Tibial artery (tissue), 4 donors: ENCODE measurements around the gene GLG1.

Experiments used
- DNase-seq, 2 donors: peaks; one replicate each; pipeline ENCODE4 v3.0.0-alpha.2; 2019
- H3K27ac ChIP-seq, 2 donors: fragments of 200-600 bp; sonication (generic) in 1 of 2; 1 replicate in 1 of 2; 2 replicates in 1 of 2; pipeline ENCODE4 v1.5.1; 2018 to 2019; ENCODE audit warnings: mild to moderate bottlenecking in 1 of 2
- H3K27me3 ChIP-seq, 2 donors: fragments of 200-600 bp; sonication (generic) in 1 of 2; one replicate each; pipeline versions ENCODE4 v1.5.1 to v1.6.0; 2016 to 2019
- H3K36me3 ChIP-seq, 3 donors: fragments of 200-600 bp; sonication (generic) in 2 of 3; one replicate each; pipeline ENCODE4 v1.5.1; 2016 to 2019; ENCODE audit warnings: mild to moderate bottlenecking in 2 of 3
- H3K4me1 ChIP-seq, 4 donors: fragments of 200-600 bp; sonication (generic) in 2 of 4; 1 replicate in 3 of 4; 2 replicates in 1 of 4; pipeline ENCODE4 v1.5.1; 2016 to 2019
- H3K4me3 ChIP-seq, 2 donors: fragments of 200-600 bp; sonication (generic) in 1 of 2; 1 replicate in 1 of 2; 2 replicates in 1 of 2; pipeline ENCODE4 v1.5.1; 2018 to 2019; ENCODE audit warnings: mild to moderate bottlenecking in 2 of 2
- H3K9me3 ChIP-seq, 3 donors: fragments of 200-600 bp; sonication (generic) in 1 of 3; one replicate each; pipeline ENCODE4 v1.5.1; 2016 to 2019
- intact Hi-C: fragments of 100-400 bp; cut with DNase I; formaldehyde crosslinking; loops from one replicate; pipeline ENCODE4 v1.15.0; 2023; ENCODE audit warnings: low total_unique reads
- TF ChIP-seq, protein P1 (sequence below), 2 experiments: fragments of 200-600 bp in 1 of 2; fragments of 450-650 bp in 1 of 2; IDR thresholded peaks; one replicate each; pipeline ENCODE4 v1.5.1; 2017 to 2019; ENCODE audit warnings: antibody characterized with exemption in 2 of 2, mild to moderate bottlenecking in 1 of 2, moderate library complexity in 1 of 2

Gene GLG1

DNA sequence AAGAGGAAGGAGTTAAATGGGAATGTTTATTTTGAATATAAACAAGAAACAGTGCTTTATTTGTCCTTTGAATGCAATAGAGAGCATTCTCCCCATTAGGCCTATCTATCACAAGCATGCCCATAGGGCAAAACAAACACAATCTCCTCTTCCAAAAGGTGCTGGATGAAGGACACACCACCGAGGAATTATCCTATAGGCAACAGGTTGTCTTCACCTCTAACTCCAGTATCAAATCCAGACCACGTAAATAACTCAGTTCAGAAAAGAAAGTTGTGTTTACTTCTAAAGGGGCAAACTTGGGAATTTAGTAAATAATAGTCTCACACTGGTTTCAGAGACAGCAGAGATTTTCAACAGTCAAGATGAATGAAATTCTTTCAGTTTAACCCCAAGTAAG lies 101.9 kb downstream of the GLG1 start:
- H3K27ac ChIP-seq, result no peak overlapping the region
- intact Hi-C loops, result no loop called here
- TF ChIP-seq, protein P1, sequence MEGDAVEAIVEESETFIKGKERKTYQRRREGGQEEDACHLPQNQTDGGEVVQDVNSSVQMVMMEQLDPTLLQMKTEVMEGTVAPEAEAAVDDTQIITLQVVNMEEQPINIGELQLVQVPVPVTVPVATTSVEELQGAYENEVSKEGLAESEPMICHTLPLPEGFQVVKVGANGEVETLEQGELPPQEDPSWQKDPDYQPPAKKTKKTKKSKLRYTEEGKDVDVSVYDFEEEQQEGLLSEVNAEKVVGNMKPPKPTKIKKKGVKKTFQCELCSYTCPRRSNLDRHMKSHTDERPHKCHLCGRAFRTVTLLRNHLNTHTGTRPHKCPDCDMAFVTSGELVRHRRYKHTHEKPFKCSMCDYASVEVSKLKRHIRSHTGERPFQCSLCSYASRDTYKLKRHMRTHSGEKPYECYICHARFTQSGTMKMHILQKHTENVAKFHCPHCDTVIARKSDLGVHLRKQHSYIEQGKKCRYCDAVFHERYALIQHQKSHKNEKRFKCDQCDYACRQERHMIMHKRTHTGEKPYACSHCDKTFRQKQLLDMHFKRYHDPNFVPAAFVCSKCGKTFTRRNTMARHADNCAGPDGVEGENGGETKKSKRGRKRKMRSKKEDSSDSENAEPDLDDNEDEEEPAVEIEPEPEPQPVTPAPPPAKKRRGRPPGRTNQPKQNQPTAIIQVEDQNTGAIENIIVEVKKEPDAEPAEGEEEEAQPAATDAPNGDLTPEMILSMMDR (IDR thresholded peaks at IDR 0.05), result no peak

DNA sequence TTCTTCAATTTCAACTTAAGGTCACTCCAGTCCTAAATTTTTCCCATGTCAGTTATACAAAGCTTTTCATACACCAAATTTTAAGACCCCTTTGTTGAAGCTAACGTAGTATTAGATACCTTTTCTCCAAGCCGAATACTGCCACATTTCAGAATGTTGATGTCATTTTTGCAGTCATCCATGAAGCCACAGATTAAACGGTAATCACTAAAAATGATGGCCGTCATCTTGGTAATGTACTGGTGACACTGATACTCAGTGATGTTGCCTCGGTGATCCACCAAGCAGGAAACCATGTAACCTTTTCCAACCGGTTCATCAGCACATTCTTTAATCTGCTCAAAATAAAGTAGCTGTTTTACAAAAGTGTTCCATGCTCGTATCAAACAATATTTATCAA lies 103.5 kb downstream of the GLG1 start:
- TF ChIP-seq, protein P1 (IDR thresholded peaks at IDR 0.05), result no peak
- Histone ChIP-seq H3K27ac (no peak overlapping the region), H3K4me1 (peaks cover 0 to 21% (median 13%) of the 10 kb centered on the region in 4 donors), H3K9me3 (no peaks in the 10 kb centered on the region), H3K36me3 (peaks cover 0 to 24% (median 5%) of the 10 kb centered on the region in 3 donors), H3K27me3 (no peaks in the 10 kb centered on the region), H3K4me3 (no peak overlapping the region)
- intact Hi-C loops, result no loop called here
- DNase-seq, result no peak

More for the DNA sequence above, 101.9 kb downstream of the GLG1 start:
- H3K27me3 ChIP-seq, result no peaks in the 10 kb centered on the region
- H3K4me3 ChIP-seq, result no peak overlapping the region
- H3K4me1 ChIP-seq, result peaks cover 0 to 21% (median 13%) of the 10 kb centered on the region in 4 donors
- peaks cover 0 to 18% (median 5%) of the 10 kb centered on the region in 3 donors for H3K36me3 ChIP-seq
- DNase-seq, result no peak
- H3K9me3 ChIP-seq, result no peaks in the 10 kb centered on the region

DNA sequence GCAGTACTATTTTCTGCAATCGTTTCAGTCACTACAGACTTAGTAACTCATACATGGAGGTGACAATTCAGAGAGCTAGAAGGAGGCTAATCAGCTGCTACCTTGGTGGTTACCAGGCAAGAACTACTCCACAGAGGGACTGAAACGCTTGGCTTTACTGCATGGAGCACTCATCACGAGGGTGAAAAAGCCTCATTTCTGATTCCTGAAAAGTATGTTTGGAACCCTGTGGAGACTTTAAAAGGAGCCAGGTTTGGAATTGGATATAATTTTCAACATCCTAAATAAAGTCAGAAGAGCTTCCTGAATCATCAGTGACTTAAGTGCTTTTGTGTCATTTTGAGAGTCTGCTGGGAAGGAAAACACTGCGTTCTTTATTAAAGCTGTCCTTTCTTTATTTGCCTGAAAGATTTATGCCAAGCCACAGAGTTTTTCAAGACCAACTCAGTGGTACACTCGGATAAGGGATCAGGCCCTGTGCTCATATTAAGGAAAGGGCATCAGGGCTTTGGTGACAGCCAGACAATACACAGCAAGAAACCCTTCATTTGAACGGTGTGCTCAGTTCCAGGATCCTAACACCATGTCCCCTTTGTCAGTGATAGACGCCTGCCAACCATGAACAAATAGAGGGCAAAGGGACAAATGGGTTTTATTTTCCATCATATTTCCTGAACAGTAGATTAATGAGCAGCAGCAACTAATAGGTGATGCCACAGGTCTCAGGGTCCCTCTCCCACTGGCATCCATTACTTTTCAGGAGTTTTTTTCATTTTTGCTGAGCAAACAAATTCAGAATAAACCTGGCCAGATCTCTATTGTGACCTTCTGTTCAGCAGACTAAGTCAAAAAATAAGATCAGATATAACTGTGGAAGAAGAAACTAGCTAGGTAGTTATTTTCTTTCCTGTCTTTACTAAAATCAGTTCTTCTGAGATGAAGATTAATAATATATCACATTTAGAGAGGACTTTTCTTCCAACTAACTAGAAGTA lies 105.1 kb downstream of the GLG1 start:
- TF ChIP-seq, protein P1 (IDR thresholded peaks at IDR 0.05), result no peak
- DNase-seq, result no peak
- Histone ChIP-seq H3K27ac (peak overlapping the region; percentile 19 to 43), H3K4me3 (no peak overlapping the region), H3K9me3 (no peaks in the 10 kb centered on the region), H3K27me3 (no peaks in the 10 kb centered on the region), H3K36me3 (peaks cover 0 to 18% (median 5%) of the 10 kb centered on the region in 3 donors), H3K4me1 (peaks cover 0 to 21% (median 13%) of the 10 kb centered on the region in 4 donors)
- intact Hi-C loops, result no loop called here

DNA sequence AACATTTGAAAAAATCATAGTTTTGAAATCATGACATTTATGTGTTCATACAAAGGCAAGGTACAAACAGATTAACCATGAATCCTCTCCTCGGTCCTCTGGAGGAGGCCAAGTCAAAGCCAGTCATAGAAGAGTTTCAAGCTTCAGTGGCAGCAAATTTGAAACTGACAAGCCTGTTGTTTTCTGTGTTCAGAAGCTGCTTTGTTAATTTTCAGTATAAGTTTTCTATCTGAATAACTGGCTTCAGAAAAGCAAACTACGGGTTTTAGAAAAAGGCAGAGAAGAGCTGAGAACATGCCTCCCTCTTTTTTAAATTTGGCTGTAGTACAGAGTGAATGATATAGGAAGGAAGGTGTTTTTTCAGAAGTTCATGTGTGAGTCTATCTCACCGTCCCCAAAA lies 106.0 kb downstream of the GLG1 start:
- Histone ChIP-seq H3K4me1 (peaks cover 0 to 21% (median 13%) of the 10 kb centered on the region in 4 donors), H3K9me3 (no peaks in the 10 kb centered on the region), H3K36me3 (peaks cover 6 to 24% (median 11%) of the 10 kb centered on the region in 3 donors), H3K4me3 (no peak overlapping the region), H3K27me3 (no peaks in the 10 kb centered on the region), H3K27ac (peak overlapping the region; percentile 19 to 43)
- intact Hi-C loops, result no loop called here
- TF ChIP-seq, protein P1 (IDR thresholded peaks at IDR 0.05), result no peak
- DNase-seq, result no peak

DNA sequence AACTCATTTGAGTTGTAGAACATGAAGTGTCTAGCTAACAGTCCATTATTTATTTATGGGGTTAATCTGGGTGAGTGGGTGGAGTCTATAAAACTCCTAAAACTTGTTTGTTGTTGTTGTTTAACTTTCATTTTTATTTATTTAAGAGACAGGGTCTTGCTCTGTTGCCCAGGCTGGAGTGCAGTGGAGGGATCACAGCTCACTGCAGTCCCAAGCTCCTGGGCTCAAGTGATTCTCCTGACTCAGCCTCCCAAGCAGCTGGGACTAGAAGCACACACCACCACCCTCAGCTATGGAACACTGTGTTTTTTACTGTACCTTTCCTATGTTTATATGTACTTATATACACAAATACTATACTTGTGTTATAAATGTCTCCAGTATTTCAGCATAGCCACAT lies 107.8 kb downstream of the GLG1 start:
- no peak overlapping the region for H3K27ac ChIP-seq
- H3K9me3 ChIP-seq, result no peaks in the 10 kb centered on the region
- no peak for DNase-seq
- H3K27me3 ChIP-seq, result no peaks in the 10 kb centered on the region
- TF ChIP-seq, protein P1 (IDR thresholded peaks at IDR 0.05), result no peak
- intact Hi-C loops, result no loop called here
- H3K36me3 ChIP-seq, result peaks cover 11 to 38% (median 25%) of the 10 kb centered on the region in 3 donors
- no peak overlapping the region for H3K4me3 ChIP-seq
- H3K4me1 ChIP-seq, result peaks cover 0 to 21% (median 13%) of the 10 kb centered on the region in 4 donors
